ENCODE data around the gene BRCC3.

BRCC3 gene

DNA sequence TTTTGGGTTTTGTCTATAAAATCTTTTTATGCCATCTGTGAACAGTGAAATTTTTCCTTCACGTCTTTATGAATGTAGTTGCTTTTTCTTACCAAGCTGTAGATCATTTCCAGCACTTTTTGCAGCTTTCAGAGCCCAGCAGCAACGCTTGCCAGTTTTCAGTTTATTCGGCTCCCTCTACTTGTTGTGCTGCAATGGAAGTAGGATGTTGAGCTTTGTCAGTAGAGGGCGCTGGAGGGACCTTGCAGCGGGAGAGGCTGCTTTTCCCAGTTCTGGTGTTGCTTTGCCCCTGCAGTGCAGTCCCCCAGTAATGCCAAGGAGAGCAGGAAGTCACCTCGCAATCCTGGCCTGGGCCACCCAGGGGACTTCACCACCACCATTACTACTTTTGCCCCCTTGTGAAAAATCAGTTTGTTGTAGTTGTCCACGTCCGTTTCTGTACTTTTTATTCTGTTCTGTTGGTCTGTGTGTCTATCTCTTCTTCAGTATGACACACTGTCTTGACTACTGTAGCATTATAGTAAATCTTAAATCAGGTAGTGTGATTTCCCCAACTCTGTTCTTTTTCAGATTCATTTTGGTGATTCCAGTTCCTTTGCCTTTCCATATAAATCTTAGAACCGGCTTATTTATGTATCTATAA is 22.2 kb upstream of the BRCC3 start:
- DNase-seq (ENCODE audit: low read depth in 2 of 2) = peak; percentile 68 to 73
- no peak overlapping the region for H3K4me3 ChIP-seq (replicated peaks in 1 of 2; ENCODE audit: low read depth in 2 of 2, low read length in 2 of 2)
- TF ChIP-seq, protein P1, sequence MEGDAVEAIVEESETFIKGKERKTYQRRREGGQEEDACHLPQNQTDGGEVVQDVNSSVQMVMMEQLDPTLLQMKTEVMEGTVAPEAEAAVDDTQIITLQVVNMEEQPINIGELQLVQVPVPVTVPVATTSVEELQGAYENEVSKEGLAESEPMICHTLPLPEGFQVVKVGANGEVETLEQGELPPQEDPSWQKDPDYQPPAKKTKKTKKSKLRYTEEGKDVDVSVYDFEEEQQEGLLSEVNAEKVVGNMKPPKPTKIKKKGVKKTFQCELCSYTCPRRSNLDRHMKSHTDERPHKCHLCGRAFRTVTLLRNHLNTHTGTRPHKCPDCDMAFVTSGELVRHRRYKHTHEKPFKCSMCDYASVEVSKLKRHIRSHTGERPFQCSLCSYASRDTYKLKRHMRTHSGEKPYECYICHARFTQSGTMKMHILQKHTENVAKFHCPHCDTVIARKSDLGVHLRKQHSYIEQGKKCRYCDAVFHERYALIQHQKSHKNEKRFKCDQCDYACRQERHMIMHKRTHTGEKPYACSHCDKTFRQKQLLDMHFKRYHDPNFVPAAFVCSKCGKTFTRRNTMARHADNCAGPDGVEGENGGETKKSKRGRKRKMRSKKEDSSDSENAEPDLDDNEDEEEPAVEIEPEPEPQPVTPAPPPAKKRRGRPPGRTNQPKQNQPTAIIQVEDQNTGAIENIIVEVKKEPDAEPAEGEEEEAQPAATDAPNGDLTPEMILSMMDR (IDR thresholded peaks at IDR 0.05; ENCODE audit: low read depth, low read length) = peak; percentile 78

DNA sequence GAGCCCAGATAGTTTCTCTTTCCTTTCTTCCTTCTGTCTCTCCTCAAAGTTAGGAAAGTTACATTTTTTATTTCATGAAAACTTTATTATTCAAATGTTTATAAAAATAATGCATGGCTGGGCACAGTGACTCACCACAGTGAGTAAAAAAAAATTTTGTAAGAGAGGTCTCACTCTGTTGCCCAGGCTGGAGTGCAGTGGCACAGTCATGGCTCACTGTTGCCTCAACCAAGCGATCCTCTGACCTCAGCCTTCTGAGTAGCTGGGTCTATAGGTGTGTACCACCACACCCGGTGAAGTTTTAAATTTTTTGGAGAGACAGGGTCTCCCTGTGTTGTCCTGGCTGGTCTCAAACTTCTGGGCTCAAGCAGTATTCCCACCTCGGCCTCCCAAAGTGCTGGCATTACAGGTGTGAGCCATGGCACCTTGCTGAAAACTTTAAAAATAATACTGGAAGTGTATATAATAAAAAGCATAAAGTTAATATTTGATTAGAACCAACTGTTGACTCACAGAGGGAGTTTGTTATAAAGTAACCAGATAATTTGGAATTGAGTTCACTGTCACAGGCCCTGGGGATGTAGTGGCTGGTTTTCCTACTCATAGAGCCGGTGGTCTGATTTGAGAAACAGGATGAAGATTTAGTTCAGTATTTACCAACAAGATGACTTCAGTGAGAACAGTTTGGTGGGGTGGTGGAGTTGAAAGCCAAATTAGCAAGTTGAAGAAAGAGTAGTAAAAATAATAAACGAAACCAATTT is 18.4 kb upstream of the BRCC3 start:
- DNase-seq (ENCODE audit: low read depth in 2 of 2) = no peak
- no peak overlapping the region for H3K4me3 ChIP-seq (replicated peaks in 1 of 2; ENCODE audit: low read depth in 2 of 2, low read length in 2 of 2)
- TF ChIP-seq, protein P1 (IDR thresholded peaks at IDR 0.05; ENCODE audit: low read depth, low read length) = no peak

DNA sequence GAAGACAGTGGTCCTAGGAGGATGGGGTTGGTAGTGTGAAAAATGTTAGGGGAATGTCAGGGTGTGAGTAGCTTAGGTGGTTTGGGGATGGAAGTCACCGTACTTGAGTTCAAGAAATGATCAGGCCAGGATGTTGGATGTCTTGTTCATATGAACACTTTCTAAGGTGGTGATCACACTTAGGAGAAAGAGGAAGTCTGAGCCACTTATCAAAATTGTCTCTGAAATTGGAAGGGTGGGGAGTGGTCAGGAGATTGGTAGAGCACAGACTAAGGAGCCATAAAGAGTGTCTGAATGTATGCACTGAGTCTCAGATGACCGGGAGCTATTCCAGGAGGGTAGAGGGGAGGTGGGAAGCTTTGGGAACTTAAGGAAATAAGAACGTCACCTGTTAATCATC is 17.7 kb upstream of the BRCC3 start:
- no peak overlapping the region for H3K4me3 ChIP-seq (replicated peaks in 1 of 2; ENCODE audit: low read depth in 2 of 2, low read length in 2 of 2)
- no peak for DNase-seq (ENCODE audit: low read depth in 2 of 2)
- TF ChIP-seq, protein P1 (IDR thresholded peaks at IDR 0.05; ENCODE audit: low read depth, low read length) = no peak

DNA sequence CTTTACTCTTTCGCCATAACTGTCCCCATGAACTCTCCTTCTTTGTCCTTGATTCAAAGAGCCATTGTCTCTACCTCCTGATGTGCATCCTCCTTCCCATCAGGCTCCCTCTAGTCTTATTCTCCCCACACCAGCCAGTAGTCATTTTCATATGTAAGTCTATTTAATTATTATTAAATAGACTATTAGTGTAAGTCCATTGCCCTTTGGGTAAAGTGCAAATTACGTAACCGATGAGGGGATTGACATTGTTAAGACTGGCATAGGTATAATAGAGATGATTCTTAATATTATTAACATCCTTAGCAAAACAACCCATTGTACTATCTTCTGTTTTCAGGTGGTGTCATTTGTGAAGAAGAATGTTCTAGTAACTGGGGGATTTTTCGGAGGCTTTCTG is 17.1 kb upstream of the BRCC3 start:
- DNase-seq (ENCODE audit: low read depth in 2 of 2) = no peak
- H3K4me3 ChIP-seq (replicated peaks in 1 of 2; ENCODE audit: low read depth in 2 of 2, low read length in 2 of 2) = no peak overlapping the region
- TF ChIP-seq, protein P1 (IDR thresholded peaks at IDR 0.05; ENCODE audit: low read depth, low read length) = no peak

DNA sequence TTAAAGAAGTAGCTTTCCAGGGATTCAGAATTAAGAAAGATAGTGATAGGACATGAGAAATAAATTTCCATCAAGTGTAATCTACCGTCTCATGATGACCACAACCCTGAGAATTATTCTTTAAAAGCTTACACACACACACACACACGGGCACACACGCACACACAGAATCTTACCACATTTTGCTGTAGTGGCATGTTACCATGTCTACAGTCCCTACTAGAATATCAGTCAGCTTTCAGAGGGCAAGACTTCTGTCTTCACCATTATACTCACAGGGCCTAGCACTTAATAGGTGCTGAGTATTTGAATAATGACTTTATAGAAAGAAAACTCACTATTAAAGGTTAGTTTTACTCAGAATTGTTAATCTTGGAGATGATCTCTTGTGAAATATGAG is 15.8 kb upstream of the BRCC3 start:
- TF ChIP-seq, protein P1 (IDR thresholded peaks at IDR 0.05; ENCODE audit: low read depth, low read length) = no peak

DNA sequence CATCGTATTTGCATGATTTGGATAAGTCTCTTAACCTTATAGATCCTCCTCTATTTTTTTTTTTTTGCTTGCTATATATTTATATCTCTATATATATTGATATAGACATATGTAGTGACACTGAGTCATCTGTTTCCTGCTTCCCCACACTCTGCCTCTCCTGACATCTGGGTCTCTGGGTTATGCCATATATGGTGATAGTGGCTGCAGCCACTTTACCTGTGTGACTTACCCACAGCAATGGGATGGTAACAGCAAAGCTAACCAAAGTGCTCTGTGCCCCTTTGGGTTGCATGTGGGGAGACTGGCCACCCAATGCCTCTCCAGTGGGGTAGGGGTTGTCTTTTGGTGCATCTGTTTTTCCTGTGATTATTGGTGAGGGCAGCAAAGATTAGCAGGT is 14.8 kb upstream of the BRCC3 start:
- DNase-seq (ENCODE audit: low read depth in 2 of 2) = no peak
- H3K4me3 ChIP-seq (replicated peaks in 1 of 2; ENCODE audit: low read depth in 2 of 2, low read length in 2 of 2) = no peak overlapping the region
- TF ChIP-seq, protein P1 (IDR thresholded peaks at IDR 0.05; ENCODE audit: low read depth, low read length) = no peak

More for the DNA sequence above, 15.8 kb upstream of the BRCC3 start:
- no peak for DNase-seq (ENCODE audit: low read depth in 2 of 2)
- H3K4me3 ChIP-seq (replicated peaks in 1 of 2; ENCODE audit: low read depth in 2 of 2, low read length in 2 of 2) = no peak overlapping the region

Data from cardiac fibroblast (primary cell).